NCI-H1694 (cell line): ENCODE results near the gene MDN1.

Source experiments
- DNase-seq: peaks from one replicate; lab custom pipeline; 2025; lab: John Stamatoyannopoulos, UW

MDN1 gene

GRCh38 chr6:89597988-89598387 is 221.6 kb downstream of the MDN1 start:
- DNase-seq = peak; percentile 43

- no peak for DNase-seq
These were observed 222.2 kb downstream of the MDN1 start for GRCh38 chr6:89597372-89597771.

DNA sequence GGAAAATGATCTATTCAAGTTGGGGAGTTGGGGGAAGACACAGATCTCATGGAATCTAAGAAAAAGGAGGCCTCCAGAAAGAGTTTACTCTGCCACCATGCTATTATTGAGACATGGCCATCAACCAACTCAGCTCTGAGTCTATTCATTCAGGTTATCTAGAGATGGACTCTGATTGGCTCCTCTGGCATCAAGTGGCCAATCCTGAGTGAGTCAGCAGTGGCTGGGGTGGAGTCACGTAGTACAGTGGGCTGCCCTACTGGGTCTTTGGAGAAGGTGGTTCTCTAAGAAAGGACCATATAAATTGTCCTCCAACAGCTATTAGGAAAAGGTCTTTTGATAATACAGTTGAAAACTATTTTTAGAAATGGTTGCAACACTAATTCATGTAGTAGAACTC is 223.1 kb downstream of the MDN1 start:
- no peak for DNase-seq

DNA sequence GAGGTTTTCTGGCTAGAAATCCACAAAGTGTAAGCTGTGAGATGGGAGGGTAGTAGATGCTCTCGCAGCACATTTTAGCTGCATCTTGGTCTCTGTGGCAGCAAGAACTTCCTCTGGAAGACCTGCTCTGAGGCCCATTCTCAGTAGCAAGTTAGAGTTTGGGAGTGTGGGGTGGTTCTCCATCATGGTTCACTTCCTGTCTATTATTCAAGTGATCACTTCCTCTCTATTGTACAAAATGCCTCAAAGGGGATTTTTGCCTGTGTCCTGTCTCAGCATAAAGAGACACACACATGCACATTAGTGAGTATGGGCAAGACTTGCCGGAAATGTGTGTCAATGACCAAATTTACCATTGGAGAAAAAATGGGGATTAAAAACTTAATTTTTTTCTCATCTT is 223.5 kb downstream of the MDN1 start:
- DNase-seq = no peak
